22Rv1 (cell line): ENCODE measurements around the gene ADK.

Source experiments
- CTCF ChIP-seq: fragments of 450-650 bp; IDR thresholded peaks from 2 replicates; pipeline ENCODE4 v1.5.1; 2017; ENCODE audit warnings: mild to moderate bottlenecking
- ZFX ChIP-seq: fragments of 450-650 bp; IDR thresholded peaks from 2 replicates; pipeline ENCODE4 v1.6.1; 2017; ENCODE audit warnings: antibody characterized with exemption, borderline replicate concordance

GRCh38 chr10:74306227-74306982, 155.4 kb downstream of the ADK start:
- TF ChIP-seq CTCF (no peak), ZFX (no peak)
